OCI-LY7 (cell line): ENCODE data around the gene TIMM10.

Experiments used
- EZH2phosphoT487 ChIP-seq: fragments of 200-600 bp; sonication (generic); IDR thresholded peaks from 2 replicates; pipeline ENCODE4 v1.6.1; 2018; ENCODE audit warnings: low read depth, borderline replicate concordance, mild to moderate bottlenecking, mixed run types, antibody characterized with exemption, low read length, moderate library complexity, mixed read lengths
- TF ChIP-seq, protein P1 (sequence below): fragments of 200-600 bp; sonication (generic); conservative IDR thresholded peaks from 2 replicates; pipeline ENCODE4 v1.5.1; 2014; ENCODE audit warnings: mild to moderate bottlenecking, antibody characterized with exemption, low read length, moderate library complexity, mixed read lengths

DNA sequence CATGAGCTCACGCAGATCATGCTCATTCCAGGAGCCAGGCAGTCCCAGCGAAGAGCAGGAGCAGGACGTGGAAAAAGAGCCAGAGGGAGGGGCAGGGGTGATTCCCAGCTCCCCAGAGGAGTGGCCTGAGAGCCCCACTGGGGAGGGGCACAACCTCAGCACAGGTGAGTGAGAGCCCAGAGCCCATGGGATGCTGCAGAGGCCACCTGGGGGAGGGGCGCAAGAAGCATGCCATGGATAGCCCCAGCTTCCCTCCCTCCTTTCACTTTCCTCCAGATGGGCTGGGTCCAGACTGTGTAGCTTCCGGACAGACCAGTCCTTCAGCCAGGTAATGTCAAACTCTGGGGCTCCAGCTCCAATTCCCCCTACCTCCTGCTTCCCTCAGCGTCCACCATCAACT is 13.0 kb upstream of the TIMM10 start:
- TF ChIP-seq, protein P1, sequence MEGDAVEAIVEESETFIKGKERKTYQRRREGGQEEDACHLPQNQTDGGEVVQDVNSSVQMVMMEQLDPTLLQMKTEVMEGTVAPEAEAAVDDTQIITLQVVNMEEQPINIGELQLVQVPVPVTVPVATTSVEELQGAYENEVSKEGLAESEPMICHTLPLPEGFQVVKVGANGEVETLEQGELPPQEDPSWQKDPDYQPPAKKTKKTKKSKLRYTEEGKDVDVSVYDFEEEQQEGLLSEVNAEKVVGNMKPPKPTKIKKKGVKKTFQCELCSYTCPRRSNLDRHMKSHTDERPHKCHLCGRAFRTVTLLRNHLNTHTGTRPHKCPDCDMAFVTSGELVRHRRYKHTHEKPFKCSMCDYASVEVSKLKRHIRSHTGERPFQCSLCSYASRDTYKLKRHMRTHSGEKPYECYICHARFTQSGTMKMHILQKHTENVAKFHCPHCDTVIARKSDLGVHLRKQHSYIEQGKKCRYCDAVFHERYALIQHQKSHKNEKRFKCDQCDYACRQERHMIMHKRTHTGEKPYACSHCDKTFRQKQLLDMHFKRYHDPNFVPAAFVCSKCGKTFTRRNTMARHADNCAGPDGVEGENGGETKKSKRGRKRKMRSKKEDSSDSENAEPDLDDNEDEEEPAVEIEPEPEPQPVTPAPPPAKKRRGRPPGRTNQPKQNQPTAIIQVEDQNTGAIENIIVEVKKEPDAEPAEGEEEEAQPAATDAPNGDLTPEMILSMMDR, result no peak
- TF ChIP-seq EZH2phosphoT487, result no peak
